ENCODE data around the gene OPCML. TPM values are rescaled to one million over a fixed set of nuclear protein-coding genes. Genes with fewer than 3 reads are reported as not detected.
A peak's percentile ranks its signal among the peaks of the same experiment; 100 is the strongest.

Gene OPCML
- total and polyA plus RNA-seq, 2 donors from 2014 or later, result 0.77 to 1.1 TPM

DNA sequence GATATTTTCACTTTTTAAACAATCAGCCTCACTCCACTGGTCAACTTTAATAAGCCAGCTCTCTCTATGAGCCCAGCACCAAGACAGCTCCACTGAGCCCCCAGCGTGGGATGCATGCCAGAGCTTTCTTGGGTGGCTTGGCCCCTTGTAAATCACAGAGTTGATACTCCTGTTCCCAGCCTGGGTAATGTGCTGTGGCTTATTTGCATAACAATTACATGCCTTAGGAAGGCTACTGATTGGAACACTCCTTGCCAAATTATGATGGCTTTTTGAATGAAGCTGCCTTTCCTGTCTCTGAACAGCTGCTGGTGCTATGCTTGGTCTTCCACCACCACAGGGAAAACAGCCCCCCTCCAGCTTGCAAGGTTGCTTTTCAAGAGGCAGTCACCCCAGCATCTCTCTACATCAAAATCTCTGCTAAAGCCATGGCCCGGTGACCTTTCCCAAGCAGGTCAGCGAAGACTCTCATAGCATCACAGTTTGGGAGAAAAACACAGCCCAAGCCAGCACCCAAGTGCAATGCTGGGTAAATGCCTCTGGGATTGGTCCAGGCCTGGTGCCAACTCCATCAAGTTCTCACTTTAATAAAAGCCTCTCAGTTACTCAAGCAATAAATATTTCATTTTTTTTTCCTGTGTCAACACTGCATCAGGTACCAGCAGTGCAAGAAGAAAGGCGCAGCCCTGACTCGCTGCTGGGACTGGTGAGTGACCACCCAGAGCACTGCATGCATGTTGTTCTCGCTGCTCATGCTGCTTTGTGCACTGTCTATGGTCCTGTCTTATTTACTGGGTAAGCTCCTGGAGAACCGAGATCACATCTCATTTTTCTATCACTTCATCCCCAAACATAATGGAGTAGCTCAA lies 549.3 kb downstream of the OPCML start:
- intact Hi-C loops (cut with DNase I), result no loop called here
- no peak overlapping the region for H3K9ac ChIP-seq (ENCODE audit: low read length in 3 of 3)
- peaks cover 0 to 2% (median 0%) of the 10 kb centered on the region in 3 donors for H3K4me1 ChIP-seq (ENCODE audit: control insufficient read depth in 2 of 3, insufficient read depth in 2 of 3, low read depth in 1 of 3, low read length in 3 of 3)
- FAIRE-seq (no peak), DNase-seq (peak in 2 of 5 donors; percentile 46 to 49)
- TF ChIP-seq, protein P1, sequence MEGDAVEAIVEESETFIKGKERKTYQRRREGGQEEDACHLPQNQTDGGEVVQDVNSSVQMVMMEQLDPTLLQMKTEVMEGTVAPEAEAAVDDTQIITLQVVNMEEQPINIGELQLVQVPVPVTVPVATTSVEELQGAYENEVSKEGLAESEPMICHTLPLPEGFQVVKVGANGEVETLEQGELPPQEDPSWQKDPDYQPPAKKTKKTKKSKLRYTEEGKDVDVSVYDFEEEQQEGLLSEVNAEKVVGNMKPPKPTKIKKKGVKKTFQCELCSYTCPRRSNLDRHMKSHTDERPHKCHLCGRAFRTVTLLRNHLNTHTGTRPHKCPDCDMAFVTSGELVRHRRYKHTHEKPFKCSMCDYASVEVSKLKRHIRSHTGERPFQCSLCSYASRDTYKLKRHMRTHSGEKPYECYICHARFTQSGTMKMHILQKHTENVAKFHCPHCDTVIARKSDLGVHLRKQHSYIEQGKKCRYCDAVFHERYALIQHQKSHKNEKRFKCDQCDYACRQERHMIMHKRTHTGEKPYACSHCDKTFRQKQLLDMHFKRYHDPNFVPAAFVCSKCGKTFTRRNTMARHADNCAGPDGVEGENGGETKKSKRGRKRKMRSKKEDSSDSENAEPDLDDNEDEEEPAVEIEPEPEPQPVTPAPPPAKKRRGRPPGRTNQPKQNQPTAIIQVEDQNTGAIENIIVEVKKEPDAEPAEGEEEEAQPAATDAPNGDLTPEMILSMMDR (IDR thresholded peaks at IDR 0.05; ENCODE audit: borderline replicate concordance, extremely low read depth, insufficient read depth), result no peak
- H3K27me3 ChIP-seq (ENCODE audit: control insufficient read depth, insufficient read depth, low read length), result no peaks in the 10 kb centered on the region
- H3K36me3 ChIP-seq (ENCODE audit: control insufficient read depth in 2 of 3, insufficient read depth in 3 of 3, low read length in 3 of 3), result no peaks in the 10 kb centered on the region
- no peak overlapping the region for H3K4me3 ChIP-seq (ENCODE audit: low read length in 3 of 3)
- H3K9me3 ChIP-seq (ENCODE audit: control insufficient read depth in 2 of 3, insufficient read depth in 1 of 3, low read length in 3 of 3), result no peaks in the 10 kb centered on the region
- no peak overlapping the region for H3K27ac ChIP-seq (ENCODE audit: low read depth in 2 of 2, low read length in 2 of 2)

DNA sequence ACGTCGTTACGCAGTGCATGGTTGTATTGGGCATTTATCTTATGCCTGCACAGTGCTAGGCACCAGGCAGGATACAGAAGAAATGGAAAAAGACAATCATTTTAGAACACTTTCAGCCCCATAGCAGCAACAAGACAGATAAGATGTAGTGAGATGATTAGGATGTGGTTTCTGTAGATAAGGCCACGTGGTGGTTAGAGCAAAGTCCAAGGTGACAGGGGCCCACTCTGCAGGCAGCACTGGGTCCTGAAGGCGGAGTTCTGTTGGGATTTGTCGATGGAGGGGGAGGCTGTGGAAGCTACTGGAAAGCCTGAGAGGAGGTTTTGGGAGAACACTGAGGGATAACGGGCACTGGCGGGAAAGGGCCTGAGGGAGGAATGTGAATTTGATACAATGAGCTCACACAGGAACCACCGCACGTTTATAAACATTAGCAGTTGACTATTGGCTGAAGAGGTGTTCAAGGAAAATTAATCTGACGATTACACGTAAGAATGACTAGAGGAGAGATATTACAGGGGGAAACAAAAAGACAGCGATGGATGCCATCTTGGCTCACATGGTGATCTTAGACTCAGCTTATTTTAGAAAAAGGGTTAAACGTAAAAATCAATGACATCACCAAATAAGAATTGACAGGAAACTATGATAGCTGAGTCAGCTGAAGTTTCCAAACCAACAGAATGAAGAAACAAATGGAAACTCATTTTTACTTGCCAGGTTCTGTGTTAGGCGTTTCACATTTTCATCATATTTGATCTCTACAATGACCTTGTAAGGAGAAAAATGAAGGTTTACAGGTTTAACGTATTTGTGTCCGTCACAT lies 551.0 kb downstream of the OPCML start:
- H3K9me3 ChIP-seq (ENCODE audit: control insufficient read depth in 2 of 3, insufficient read depth in 1 of 3, low read length in 3 of 3), result no peaks in the 10 kb centered on the region
- no peak overlapping the region for H3K4me3 ChIP-seq (ENCODE audit: low read length in 3 of 3)
- H3K27ac ChIP-seq (ENCODE audit: low read depth in 2 of 2, low read length in 2 of 2), result no peak overlapping the region
- no peaks in the 10 kb centered on the region for H3K36me3 ChIP-seq (ENCODE audit: control insufficient read depth in 2 of 3, insufficient read depth in 3 of 3, low read length in 3 of 3)
- H3K4me1 ChIP-seq (ENCODE audit: control insufficient read depth in 2 of 3, insufficient read depth in 2 of 3, low read depth in 1 of 3, low read length in 3 of 3), result peaks cover 0 to 2% (median 0%) of the 10 kb centered on the region in 3 donors
- FAIRE-seq, result no peak
- intact Hi-C loops (cut with DNase I), result no loop called here
- DNase-seq, result no peak
- TF ChIP-seq, protein P1 (IDR thresholded peaks at IDR 0.05; ENCODE audit: borderline replicate concordance, extremely low read depth, insufficient read depth), result no peak
- no peaks in the 10 kb centered on the region for H3K27me3 ChIP-seq (ENCODE audit: control insufficient read depth, insufficient read depth, low read length)
- no peak overlapping the region for H3K9ac ChIP-seq (ENCODE audit: low read length in 3 of 3)

DNA sequence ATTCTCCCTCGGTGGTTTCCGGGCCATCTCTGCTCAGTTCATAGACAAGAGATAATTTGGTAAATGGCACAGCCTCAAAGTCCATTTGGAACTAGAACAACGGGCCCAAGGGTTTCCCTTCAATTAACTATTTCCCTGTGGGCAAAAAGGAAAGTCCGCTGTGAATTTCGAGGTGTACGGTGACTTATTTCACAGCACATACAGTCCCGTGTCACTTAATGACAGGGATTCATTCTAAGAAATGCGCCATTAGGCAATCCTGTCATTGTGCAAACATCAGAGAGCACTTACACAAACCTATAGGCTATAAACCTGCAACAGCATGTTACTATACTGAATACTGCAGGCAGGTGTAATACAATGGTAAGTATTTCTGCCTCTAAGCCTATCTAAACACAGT lies 551.6 kb downstream of the OPCML start:
- no peak overlapping the region for H3K9ac ChIP-seq (ENCODE audit: low read length in 3 of 3)
- H3K27me3 ChIP-seq (ENCODE audit: control insufficient read depth, insufficient read depth, low read length), result no peaks in the 10 kb centered on the region
- FAIRE-seq (no peak), DNase-seq (no peak)
- H3K27ac ChIP-seq (ENCODE audit: low read depth in 2 of 2, low read length in 2 of 2), result no peak overlapping the region
- H3K36me3 ChIP-seq (ENCODE audit: control insufficient read depth in 2 of 3, insufficient read depth in 3 of 3, low read length in 3 of 3), result no peaks in the 10 kb centered on the region
- TF ChIP-seq, protein P1 (IDR thresholded peaks at IDR 0.05; ENCODE audit: borderline replicate concordance, extremely low read depth, insufficient read depth), result no peak
- no peaks in the 10 kb centered on the region for H3K9me3 ChIP-seq (ENCODE audit: control insufficient read depth in 2 of 3, insufficient read depth in 1 of 3, low read length in 3 of 3)
- peaks cover 0 to 2% (median 0%) of the 10 kb centered on the region in 3 donors for H3K4me1 ChIP-seq (ENCODE audit: control insufficient read depth in 2 of 3, insufficient read depth in 2 of 3, low read depth in 1 of 3, low read length in 3 of 3)
- intact Hi-C loops (cut with DNase I), result no loop called here
- no peak overlapping the region for H3K4me3 ChIP-seq (ENCODE audit: low read length in 3 of 3)

Data from kidney (tissue), 14 donors.